WTC11 (cell line): ENCODE data around the gene SLC6A2. TPM values are rescaled to one million over a fixed set of nuclear protein-coding genes. Genes with fewer than 3 reads are reported as not detected.

Source experiments
- ATAC-seq: fragments of 200-7000 bp; cut with Tn5 transposase; 2 replicates; pipeline ENCODE4 v1.10.0; 2021; ENCODE audit warnings: mild to moderate bottlenecking, moderate library complexity
- CTCF ChIA-PET: fragments of 300-600 bp; sonication (Branson Sonifier 250); formaldehyde crosslinking; loops from one replicate; lab custom pipeline; 2021; ENCODE audit warnings: antibody characterized with exemption; lab: Charles Lee
- POLR2A ChIA-PET: fragments of 350-600 bp; sonication (Branson Sonifier 250); formaldehyde crosslinking; loops from one replicate; lab custom pipeline; 2021; ENCODE audit warnings: antibody characterized with exemption; lab: Charles Lee
- DNase-seq: peaks from one replicate; pipeline ENCODE4 v3.0.0; 2021; ENCODE audit warnings: low spot score
- H3K27ac Mint-ChIP-seq: 2 replicates; pipeline ENCODE4 v1.8.0; 2021; ENCODE audit warnings: mixed read lengths
- H3K27me3 Mint-ChIP-seq: 2 replicates; pipeline ENCODE4 v1.8.0; 2021; ENCODE audit warnings: low read depth, mild to moderate bottlenecking, moderate library complexity, mixed read lengths
- H3K36me3 Mint-ChIP-seq: 2 replicates; pipeline ENCODE4 v1.8.0; 2021; ENCODE audit warnings: mixed read lengths
- H3K4me1 Mint-ChIP-seq: 2 replicates; pipeline ENCODE4 v1.8.0; 2022; ENCODE audit warnings: mixed read lengths
- H3K4me3 Mint-ChIP-seq: 2 replicates; pipeline ENCODE4 v1.8.0; 2021; ENCODE audit warnings: mild to moderate bottlenecking, moderate library complexity, mixed read lengths
- H3K9me3 Mint-ChIP-seq: 2 replicates; pipeline ENCODE4 v1.8.0; 2021; ENCODE audit warnings: mixed read lengths
- ATF1 ChIP-seq: sonication (generic); formaldehyde crosslinking; IDR thresholded peaks from 2 replicates; pipeline ENCODE4 v1.8.1; 2023; ENCODE audit warnings: mild to moderate bottlenecking, moderate library complexity, missing genetic modification reagents
- CREB1 ChIP-seq: sonication (generic); formaldehyde crosslinking; IDR thresholded peaks from 2 replicates; pipeline ENCODE4 v1.8.0; 2023; ENCODE audit warnings: mild to moderate bottlenecking, missing genetic modification reagents
- FOXJ3 ChIP-seq: sonication (generic); formaldehyde crosslinking; IDR thresholded peaks from 2 replicates; pipeline ENCODE4 v1.9.0; 2021; ENCODE audit warnings: missing genetic modification reagents, mild to moderate bottlenecking, borderline replicate concordance
- KAT7 ChIP-seq: sonication (generic); formaldehyde crosslinking; IDR thresholded peaks from 2 replicates; pipeline ENCODE4 v1.8.1; 2023; ENCODE audit warnings: missing genetic modification reagents, mild to moderate bottlenecking, borderline replicate concordance
- MXD4 ChIP-seq: fragments of 250-450 bp; sonication (Bioruptor Pico); IDR thresholded peaks from 2 replicates; pipeline ENCODE4 v1.8.0; 2021; ENCODE audit warnings: mild to moderate bottlenecking, moderate library complexity, borderline replicate concordance
- NFE2L1 ChIP-seq: sonication (generic); formaldehyde crosslinking; IDR thresholded peaks from 2 replicates; pipeline ENCODE4 v1.8.1; 2023; ENCODE audit warnings: missing genetic modification reagents
- NR3C1 ChIP-seq: sonication (generic); formaldehyde crosslinking; conservative IDR thresholded peaks from 2 replicates; pipeline ENCODE4 v1.8.1; 2023; ENCODE audit warnings: low read depth, mild to moderate bottlenecking, missing genetic modification reagents
- TP53 ChIP-seq: sonication (generic); formaldehyde crosslinking; IDR thresholded peaks from 2 replicates; pipeline ENCODE4 v1.8.1; 2023; ENCODE audit warnings: mild to moderate bottlenecking, missing genetic modification reagents
- ZNF138 ChIP-seq: sonication (generic); formaldehyde crosslinking; conservative IDR thresholded peaks from 2 replicates; pipeline ENCODE4 v1.8.1; 2022; ENCODE audit warnings: mild to moderate bottlenecking, moderate library complexity, missing genetic modification reagents
- total RNA-seq: library from RNA; stranded (reverse); gene quantifications from 3 replicates; pipeline ENCODE4 v1.2.3, GENCODE V29; 2021
- TF ChIP-seq, protein P1 (sequence below): fragments of 250-450 bp; sonication (Bioruptor Pico); IDR thresholded peaks from 2 replicates; pipeline ENCODE4 v1.9.0; 2021; ENCODE audit warnings: mild to moderate bottlenecking
- TF ChIP-seq, protein P2 (sequence below): sonication (generic); formaldehyde crosslinking; IDR thresholded peaks from 2 replicates; pipeline ENCODE4 v1.8.1; 2022; ENCODE audit warnings: mild to moderate bottlenecking, missing genetic modification reagents, moderate library complexity, borderline replicate concordance
- TF ChIP-seq, protein P3 (sequence below): sonication (generic); formaldehyde crosslinking; IDR thresholded peaks from 2 replicates; pipeline ENCODE4 v1.8.1; 2022; ENCODE audit warnings: missing genetic modification reagents, borderline replicate concordance
- TF ChIP-seq, protein P4 (sequence below): sonication (generic); formaldehyde crosslinking; IDR thresholded peaks from 2 replicates; pipeline ENCODE4 v1.8.0; 2023; ENCODE audit warnings: missing genetic modification reagents, mild to moderate bottlenecking, borderline replicate concordance
- TF ChIP-seq, protein P5 (sequence below): fragments of 250-450 bp; sonication (Bioruptor Pico); IDR thresholded peaks from 2 replicates; pipeline ENCODE4 v1.8.0; 2021; ENCODE audit warnings: mild to moderate bottlenecking
- TF ChIP-seq, protein P6 (sequence below): sonication (generic); formaldehyde crosslinking; IDR thresholded peaks from 2 replicates; pipeline ENCODE4 v1.8.0; 2022; ENCODE audit warnings: mild to moderate bottlenecking, missing genetic modification reagents
- TF ChIP-seq, protein P7 (sequence below): fragments of 250-450 bp; sonication (Bioruptor Pico); IDR thresholded peaks from 2 replicates; pipeline ENCODE4 v1.9.0; 2021; ENCODE audit warnings: moderate library complexity, mild to moderate bottlenecking, inconsistent platforms, borderline replicate concordance

Gene SLC6A2
- total RNA-seq, 1 experiment from 2014 or later, result 0.20 TPM

DNA sequence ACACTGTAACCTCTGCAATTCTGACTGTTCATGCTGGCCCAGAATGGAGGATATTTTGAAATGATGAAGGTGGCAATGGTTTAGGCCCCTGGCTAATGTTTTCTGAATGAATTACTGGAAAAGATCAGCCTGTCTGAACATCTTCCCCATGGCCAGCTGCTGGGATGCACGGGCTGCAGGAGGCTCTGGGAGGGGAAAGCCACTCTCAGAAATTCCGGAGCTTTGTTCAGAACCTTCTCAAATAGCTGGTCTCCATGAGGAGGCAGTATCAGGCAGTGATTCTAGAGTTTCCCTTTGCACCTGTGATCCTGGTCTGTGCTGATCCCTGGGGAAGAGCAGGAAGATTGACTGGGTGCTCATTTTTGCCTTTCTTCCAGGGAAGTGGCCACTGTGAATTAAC, 5.0 kb downstream of the SLC6A2 start:
- peak; percentile 8; the same call in 1 of the 2 replicates for ATAC-seq
- H3K4me3 Mint-ChIP-seq, result no peak overlapping the region
- H3K27ac Mint-ChIP-seq, result no peak overlapping the region
- no peak for DNase-seq
- H3K27me3 Mint-ChIP-seq, result peaks cover 46% of the 10 kb centered on the region
- H3K9me3 Mint-ChIP-seq, result peaks cover 8% of the 10 kb centered on the region
- no peaks in the 10 kb centered on the region; the same call in 1 of the 2 replicates for H3K36me3 Mint-ChIP-seq
- ChIA-PET POLR2A (no interaction called here), CTCF (interaction anchor here (0.7 to 2.9 kb wide), 5 partner anchors 11 to 196 kb away, joined by 3 to 18 read pairs (median 14); no protein-coding TSS in a partner anchor)
- peaks cover 8% of the 10 kb centered on the region for H3K4me1 Mint-ChIP-seq
- TF ChIP-seq CREB1 (CRISPR knock-in tag) (no peak), KAT7 (no peak), NFE2L1 (CRISPR knock-in tag) (no peak), ZNF138 (CRISPR knock-in tag) (no peak), TP53 (no peak)
- TF ChIP-seq, protein P1, sequence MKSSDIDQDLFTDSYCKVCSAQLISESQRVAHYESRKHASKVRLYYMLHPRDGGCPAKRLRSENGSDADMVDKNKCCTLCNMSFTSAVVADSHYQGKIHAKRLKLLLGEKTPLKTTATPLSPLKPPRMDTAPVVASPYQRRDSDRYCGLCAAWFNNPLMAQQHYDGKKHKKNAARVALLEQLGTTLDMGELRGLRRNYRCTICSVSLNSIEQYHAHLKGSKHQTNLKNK (CRISPR knock-in tag), result no peak
- TF ChIP-seq, protein P2, sequence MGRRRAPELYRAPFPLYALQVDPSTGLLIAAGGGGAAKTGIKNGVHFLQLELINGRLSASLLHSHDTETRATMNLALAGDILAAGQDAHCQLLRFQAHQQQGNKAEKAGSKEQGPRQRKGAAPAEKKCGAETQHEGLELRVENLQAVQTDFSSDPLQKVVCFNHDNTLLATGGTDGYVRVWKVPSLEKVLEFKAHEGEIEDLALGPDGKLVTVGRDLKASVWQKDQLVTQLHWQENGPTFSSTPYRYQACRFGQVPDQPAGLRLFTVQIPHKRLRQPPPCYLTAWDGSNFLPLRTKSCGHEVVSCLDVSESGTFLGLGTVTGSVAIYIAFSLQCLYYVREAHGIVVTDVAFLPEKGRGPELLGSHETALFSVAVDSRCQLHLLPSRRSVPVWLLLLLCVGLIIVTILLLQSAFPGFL (CRISPR knock-in tag), result no peak

DNA sequence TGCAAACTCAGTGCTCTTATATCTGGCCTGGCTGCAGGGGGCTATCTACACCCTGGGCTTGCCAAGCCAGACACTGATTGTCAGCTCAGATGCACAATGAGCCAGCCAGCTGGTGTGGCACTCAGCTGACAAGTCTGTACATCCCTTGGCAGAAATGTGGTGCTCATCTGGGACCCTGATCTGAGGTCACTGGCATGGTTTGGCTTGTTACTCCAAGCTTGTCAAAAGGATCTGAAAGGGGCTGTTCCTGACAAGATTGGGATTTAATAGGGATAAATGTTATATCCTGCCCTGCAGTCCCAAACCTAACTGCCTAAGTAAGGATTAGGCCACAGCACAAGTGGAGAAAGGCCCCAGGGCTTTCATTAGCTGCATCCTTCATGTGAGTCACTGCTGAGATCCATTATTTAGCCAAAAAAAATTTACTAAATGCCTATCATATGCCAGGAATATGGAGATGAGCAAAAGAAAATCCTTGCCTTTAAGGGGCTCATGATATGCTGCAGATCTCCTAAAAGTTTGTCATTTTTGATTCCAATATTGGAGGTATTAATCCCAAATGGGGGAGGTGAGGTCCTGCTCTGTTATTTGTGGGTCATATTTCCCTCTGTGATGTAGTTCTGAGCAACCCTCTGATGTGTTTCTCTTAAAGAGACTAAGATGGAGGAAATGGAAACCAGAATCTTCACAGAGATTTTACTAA, 6.3 kb downstream of the SLC6A2 start:
- TF ChIP-seq, protein P3, sequence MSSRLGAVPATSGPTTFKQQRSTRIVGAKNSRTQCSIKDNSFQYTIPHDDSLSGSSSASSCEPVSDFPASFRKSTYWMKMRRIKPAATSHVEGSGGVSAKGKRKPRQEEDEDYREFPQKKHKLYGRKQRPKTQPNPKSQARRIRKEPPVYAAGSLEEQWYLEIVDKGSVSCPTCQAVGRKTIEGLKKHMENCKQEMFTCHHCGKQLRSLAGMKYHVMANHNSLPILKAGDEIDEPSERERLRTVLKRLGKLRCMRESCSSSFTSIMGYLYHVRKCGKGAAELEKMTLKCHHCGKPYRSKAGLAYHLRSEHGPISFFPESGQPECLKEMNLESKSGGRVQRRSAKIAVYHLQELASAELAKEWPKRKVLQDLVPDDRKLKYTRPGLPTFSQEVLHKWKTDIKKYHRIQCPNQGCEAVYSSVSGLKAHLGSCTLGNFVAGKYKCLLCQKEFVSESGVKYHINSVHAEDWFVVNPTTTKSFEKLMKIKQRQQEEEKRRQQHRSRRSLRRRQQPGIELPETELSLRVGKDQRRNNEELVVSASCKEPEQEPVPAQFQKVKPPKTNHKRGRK (CRISPR knock-in tag), result no peak
- TF ChIP-seq, protein P4, sequence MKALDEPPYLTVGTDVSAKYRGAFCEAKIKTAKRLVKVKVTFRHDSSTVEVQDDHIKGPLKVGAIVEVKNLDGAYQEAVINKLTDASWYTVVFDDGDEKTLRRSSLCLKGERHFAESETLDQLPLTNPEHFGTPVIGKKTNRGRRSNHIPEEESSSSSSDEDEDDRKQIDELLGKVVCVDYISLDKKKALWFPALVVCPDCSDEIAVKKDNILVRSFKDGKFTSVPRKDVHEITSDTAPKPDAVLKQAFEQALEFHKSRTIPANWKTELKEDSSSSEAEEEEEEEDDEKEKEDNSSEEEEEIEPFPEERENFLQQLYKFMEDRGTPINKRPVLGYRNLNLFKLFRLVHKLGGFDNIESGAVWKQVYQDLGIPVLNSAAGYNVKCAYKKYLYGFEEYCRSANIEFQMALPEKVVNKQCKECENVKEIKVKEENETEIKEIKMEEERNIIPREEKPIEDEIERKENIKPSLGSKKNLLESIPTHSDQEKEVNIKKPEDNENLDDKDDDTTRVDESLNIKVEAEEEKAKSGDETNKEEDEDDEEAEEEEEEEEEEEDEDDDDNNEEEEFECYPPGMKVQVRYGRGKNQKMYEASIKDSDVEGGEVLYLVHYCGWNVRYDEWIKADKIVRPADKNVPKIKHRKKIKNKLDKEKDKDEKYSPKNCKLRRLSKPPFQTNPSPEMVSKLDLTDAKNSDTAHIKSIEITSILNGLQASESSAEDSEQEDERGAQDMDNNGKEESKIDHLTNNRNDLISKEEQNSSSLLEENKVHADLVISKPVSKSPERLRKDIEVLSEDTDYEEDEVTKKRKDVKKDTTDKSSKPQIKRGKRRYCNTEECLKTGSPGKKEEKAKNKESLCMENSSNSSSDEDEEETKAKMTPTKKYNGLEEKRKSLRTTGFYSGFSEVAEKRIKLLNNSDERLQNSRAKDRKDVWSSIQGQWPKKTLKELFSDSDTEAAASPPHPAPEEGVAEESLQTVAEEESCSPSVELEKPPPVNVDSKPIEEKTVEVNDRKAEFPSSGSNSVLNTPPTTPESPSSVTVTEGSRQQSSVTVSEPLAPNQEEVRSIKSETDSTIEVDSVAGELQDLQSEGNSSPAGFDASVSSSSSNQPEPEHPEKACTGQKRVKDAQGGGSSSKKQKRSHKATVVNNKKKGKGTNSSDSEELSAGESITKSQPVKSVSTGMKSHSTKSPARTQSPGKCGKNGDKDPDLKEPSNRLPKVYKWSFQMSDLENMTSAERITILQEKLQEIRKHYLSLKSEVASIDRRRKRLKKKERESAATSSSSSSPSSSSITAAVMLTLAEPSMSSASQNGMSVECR (CRISPR knock-in tag), result no peak
- TF ChIP-seq, protein P5, sequence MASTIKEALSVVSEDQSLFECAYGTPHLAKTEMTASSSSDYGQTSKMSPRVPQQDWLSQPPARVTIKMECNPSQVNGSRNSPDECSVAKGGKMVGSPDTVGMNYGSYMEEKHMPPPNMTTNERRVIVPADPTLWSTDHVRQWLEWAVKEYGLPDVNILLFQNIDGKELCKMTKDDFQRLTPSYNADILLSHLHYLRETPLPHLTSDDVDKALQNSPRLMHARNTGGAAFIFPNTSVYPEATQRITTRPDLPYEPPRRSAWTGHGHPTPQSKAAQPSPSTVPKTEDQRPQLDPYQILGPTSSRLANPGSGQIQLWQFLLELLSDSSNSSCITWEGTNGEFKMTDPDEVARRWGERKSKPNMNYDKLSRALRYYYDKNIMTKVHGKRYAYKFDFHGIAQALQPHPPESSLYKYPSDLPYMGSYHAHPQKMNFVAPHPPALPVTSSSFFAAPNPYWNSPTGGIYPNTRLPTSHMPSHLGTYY, result no peak
- TF ChIP-seq KAT7, result no peak
- no peak for TF ChIP-seq MXD4
- TF ChIP-seq FOXJ3, result no peak
- TF ChIP-seq NR3C1 (CRISPR knock-in tag), result no peak
- TF ChIP-seq, protein P6, sequence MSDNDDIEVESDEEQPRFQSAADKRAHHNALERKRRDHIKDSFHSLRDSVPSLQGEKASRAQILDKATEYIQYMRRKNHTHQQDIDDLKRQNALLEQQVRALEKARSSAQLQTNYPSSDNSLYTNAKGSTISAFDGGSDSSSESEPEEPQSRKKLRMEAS (CRISPR knock-in tag), result no peak
- TF ChIP-seq, protein P7, sequence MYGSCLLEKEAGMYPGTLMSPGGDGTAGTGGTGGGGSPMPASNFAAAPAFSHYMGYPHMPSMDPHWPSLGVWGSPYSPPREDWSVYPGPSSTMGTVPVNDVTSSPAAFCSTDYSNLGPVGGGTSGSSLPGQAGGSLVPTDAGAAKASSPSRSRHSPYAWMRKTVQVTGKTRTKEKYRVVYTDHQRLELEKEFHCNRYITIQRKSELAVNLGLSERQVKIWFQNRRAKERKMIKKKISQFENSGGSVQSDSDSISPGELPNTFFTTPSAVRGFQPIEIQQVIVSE, result no peak
- no peak for TF ChIP-seq ATF1 (CRISPR knock-in tag)
- TF ChIP-seq, all 79 proteins: peak for 0
- POLR2A ChIA-PET, result no interaction called here
- H3K9me3 Mint-ChIP-seq, result peaks cover 8% of the 10 kb centered on the region
- no peak overlapping the region for H3K4me3 Mint-ChIP-seq
- peaks cover 34% of the 10 kb centered on the region for H3K27me3 Mint-ChIP-seq
- CTCF ChIA-PET, result interaction anchor here (1.1 to 2.9 kb wide), 2 partner anchors 39 to 197 kb away, joined by 6 to 15 read pairs; no protein-coding TSS in a partner anchor
- H3K27ac Mint-ChIP-seq, result no peak overlapping the region
- no peaks in the 10 kb centered on the region; the same call in 1 of the 2 replicates for H3K36me3 Mint-ChIP-seq
- ATAC-seq (no peak), DNase-seq (no peak)
- peaks cover 3% of the 10 kb centered on the region; the same call in 1 of the 2 replicates for H3K4me1 Mint-ChIP-seq
